GM23248 (cell line): ENCODE results near the gene CEP295NL. TPM values are rescaled to one million over a fixed set of nuclear protein-coding genes. Genes with fewer than 3 reads are reported as not detected.
A peak's percentile ranks its signal among the peaks of the same experiment; 100 is the strongest.

Experiments
- DNase-seq: peaks from one replicate; pipeline ENCODE4 v3.0.0-alpha.2; 2015
- H2AFZ ChIP-seq: fragments of 200-600 bp; sonication (generic); 2 replicates; pipeline ENCODE4 v1.6.1; 2016; ENCODE audit warnings: antibody characterized with exemption
- H3F3A ChIP-seq: fragments of 200-600 bp; sonication (generic); 2 replicates; pipeline ENCODE4 v1.6.1; 2016; ENCODE audit warnings: mild to moderate bottlenecking, antibody characterized with exemption, mixed run types; ENCODE audit not compliant: insufficient read depth
- H3K27ac ChIP-seq: fragments of 200-600 bp; sonication (generic); 2 replicates; pipeline ENCODE4 v1.5.1; 2016; ENCODE audit warnings: mild to moderate bottlenecking
- H3K27me3 ChIP-seq: fragments of 200-600 bp; sonication (generic); replicated peaks from 2 replicates; pipeline ENCODE4 v1.6.1; 2016; ENCODE audit warnings: mild to moderate bottlenecking; ENCODE audit not compliant: insufficient read depth
- H3K36me3 ChIP-seq: fragments of 200-600 bp; sonication (generic); 2 replicates; pipeline ENCODE4 v1.6.1; 2016; ENCODE audit warnings: low read depth, mild to moderate bottlenecking
- H3K4me1 ChIP-seq: fragments of 200-600 bp; sonication (generic); 2 replicates; pipeline ENCODE4 v1.6.1; 2016; ENCODE audit warnings: mild to moderate bottlenecking; ENCODE audit not compliant: insufficient read depth
- H3K4me2 ChIP-seq: fragments of 200-600 bp; sonication (generic); one replicate; pipeline ENCODE4 v1.6.1; 2016; ENCODE audit warnings: mild to moderate bottlenecking; ENCODE audit not compliant: unreplicated experiment
- H3K4me3 ChIP-seq: fragments of 200-600 bp; sonication (generic); 2 replicates; pipeline ENCODE4 v1.5.1; 2016; ENCODE audit warnings: mild to moderate bottlenecking
- H3K79me2 ChIP-seq: fragments of 200-600 bp; sonication (generic); 2 replicates; pipeline ENCODE4 v1.6.1; 2016; ENCODE audit warnings: mild to moderate bottlenecking; ENCODE audit not compliant: insufficient read depth
- H3K9ac ChIP-seq: fragments of 200-600 bp; sonication (generic); 2 replicates; pipeline ENCODE4 v1.6.1; 2016; ENCODE audit warnings: mild to moderate bottlenecking
- H3K9me2 ChIP-seq: fragments of 200-600 bp; sonication (generic); 2 replicates; pipeline ENCODE4 v1.6.1; 2016; ENCODE audit warnings: mixed run types, mild to moderate bottlenecking, moderate library complexity; ENCODE audit not compliant: insufficient read depth
- H3K9me3 ChIP-seq: fragments of 200-600 bp; sonication (generic); one replicate; pipeline ENCODE4 v1.6.1; 2017; ENCODE audit warnings: low read depth
- H4K20me1 ChIP-seq: fragments of 200-600 bp; sonication (generic); 2 replicates; pipeline ENCODE4 v1.6.0; 2016; ENCODE audit not compliant: insufficient read depth
- EZH2 ChIP-seq: fragments of 200-600 bp; sonication (generic); IDR thresholded peaks from 2 replicates; pipeline ENCODE4 v1.6.1; 2018; ENCODE audit warnings: antibody characterized with exemption, mild to moderate bottlenecking; ENCODE audit not compliant: insufficient read depth, poor library complexity, severe bottlenecking
- EZH2phosphoT487 ChIP-seq: fragments of 200-600 bp; sonication (generic); IDR thresholded peaks from 2 replicates; pipeline ENCODE4 v1.6.1; 2018; ENCODE audit warnings: antibody characterized with exemption, moderate library complexity, mild to moderate bottlenecking, low read depth; ENCODE audit not compliant: insufficient read depth
- WGBS, 2 experiments: methylation state at CpG; one replicate each; pipeline ENCODE4 v1.1.6; 2015 to 2017; ENCODE audit warnings: low lambda C conversion rate in 2 of 2, low coverage in 1 of 2; ENCODE audit errors: missing lambda C conversion rate in 2 of 2; 5-methylcytosine and 5-hydroxymethylcytosine counted together
- in situ Hi-C: fragments of 300-500 bp; cut with MboI; formaldehyde crosslinking; loops from 2 replicates; pipeline ENCODE4 v1.15.0; 2020
- polyA plus RNA-seq: library from polyadenylated mRNA; unstranded; fragments of >200 nt; fragmentation: Nextera tagmentation; extraction: Ambion mirVana; gene quantifications from 2 replicates; pipeline ENCODE4 v1.2.1, GENCODE V29; 2016
- total RNA-seq: library from RNA; depleted of rRNA; stranded (reverse); fragments of >200 nt; shearing (Covaris generic); gene quantifications from 2 replicates; pipeline ENCODE4 v1.2.3, GENCODE V29; 2014

CEP295NL gene
- total and polyA plus RNA-seq, 2 experiments from 2014 or later: 0.11 to 0.14 TPM

DNA sequence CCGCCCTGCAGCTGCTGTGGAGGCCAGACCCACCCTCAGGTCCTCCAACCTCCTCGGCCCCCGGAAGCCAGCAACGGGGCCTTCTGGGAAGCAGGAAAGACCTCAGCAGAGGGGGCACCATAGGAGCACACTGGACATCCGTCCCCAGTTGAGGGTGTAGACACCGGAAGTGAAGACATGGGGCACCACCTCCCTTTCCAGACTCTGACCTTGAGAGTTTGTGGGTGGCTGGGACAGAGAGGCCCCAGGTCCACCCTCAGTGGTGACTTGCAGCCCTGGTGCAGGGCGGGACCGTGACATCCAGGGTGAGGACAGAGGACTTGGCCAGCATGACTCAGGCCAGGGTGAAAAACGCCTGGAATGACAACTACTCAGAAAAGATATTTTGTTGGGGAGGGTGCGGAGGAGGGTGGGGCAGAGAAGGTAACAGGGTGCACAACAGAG lies 19.9 kb downstream of the CEP295NL start:
- Histone ChIP-seq H3K9ac (peak overlapping the region; percentile 81), H2AFZ (peak overlapping the region; percentile 14), H3K27ac (peak overlapping the region; percentile 97), H3K27me3 (no peaks in the 10 kb centered on the region), H3K36me3 (no peaks in the 10 kb centered on the region), H3K9me2 (no peaks in the 10 kb centered on the region), H3K79me2 (peaks cover 85% of the 10 kb centered on the region), H3F3A (peaks cover 67% of the 10 kb centered on the region), H3K9me3 (no peaks in the 10 kb centered on the region), H3K4me2 (peak overlapping the region; percentile 76), H4K20me1 (no peaks in the 10 kb centered on the region), H3K4me1 (peaks cover 52% of the 10 kb centered on the region), H3K4me3 (peak overlapping the region; percentile 59)
- DNase-seq: peak; percentile 95
- TF ChIP-seq EZH2 (no peak), EZH2phosphoT487 (0 out of 2 replicates have a peak, but pooled peaks have one; percentile 40)
- WGBS, 2 experiments: 0 to 1% methylated on average over 10 of the region's 10 CpGs
- in situ Hi-C loops: no loop called here

DNA sequence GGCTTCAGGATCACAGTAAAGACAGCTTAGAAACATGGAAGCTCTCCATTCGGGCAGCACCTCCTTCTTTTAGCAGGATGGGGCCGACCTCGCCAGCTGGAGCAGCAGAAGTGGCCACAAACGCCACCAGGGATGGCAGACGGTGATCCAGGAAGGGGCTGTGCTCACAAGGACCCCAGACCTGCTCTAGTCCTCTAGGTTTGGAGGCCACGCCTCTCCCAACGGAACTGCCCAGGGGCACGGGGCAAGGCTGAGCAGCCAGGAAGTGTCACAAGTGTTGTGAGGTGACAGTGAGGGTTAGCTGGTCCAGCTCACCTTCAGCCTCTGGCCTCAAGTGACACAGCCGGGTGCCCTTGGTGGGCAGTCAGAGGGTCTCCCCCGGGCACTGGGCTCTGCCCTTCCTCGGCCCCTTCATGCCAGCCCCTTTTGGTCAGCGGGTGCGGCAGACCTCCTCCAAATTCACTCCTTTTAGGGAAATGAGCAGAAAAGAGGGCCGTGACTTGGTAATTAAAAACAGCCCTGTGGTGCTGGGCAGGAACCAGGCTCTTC lies 20.4 kb downstream of the CEP295NL start:
- Histone ChIP-seq H3F3A (peaks cover 67% of the 10 kb centered on the region), H3K27ac (peak overlapping the region; percentile 97), H3K79me2 (peaks cover 85% of the 10 kb centered on the region), H3K36me3 (no peaks in the 10 kb centered on the region), H3K9me2 (no peaks in the 10 kb centered on the region), H3K9me3 (no peaks in the 10 kb centered on the region), H3K4me2 (peak overlapping the region; percentile 76), H3K9ac (peak overlapping the region; percentile 81), H4K20me1 (no peaks in the 10 kb centered on the region), H3K27me3 (no peaks in the 10 kb centered on the region), H3K4me3 (peak overlapping the region; percentile 59), H2AFZ (peak overlapping the region; percentile 14), H3K4me1 (peaks cover 55% of the 10 kb centered on the region)
- TF ChIP-seq EZH2 (no peak), EZH2phosphoT487 (no peak)
- in situ Hi-C loops: no loop called here
- DNase-seq: peak; percentile 51
- 7 to 8% methylated on average over 14 of the region's 14 CpGs for WGBS, 2 experiments

DNA sequence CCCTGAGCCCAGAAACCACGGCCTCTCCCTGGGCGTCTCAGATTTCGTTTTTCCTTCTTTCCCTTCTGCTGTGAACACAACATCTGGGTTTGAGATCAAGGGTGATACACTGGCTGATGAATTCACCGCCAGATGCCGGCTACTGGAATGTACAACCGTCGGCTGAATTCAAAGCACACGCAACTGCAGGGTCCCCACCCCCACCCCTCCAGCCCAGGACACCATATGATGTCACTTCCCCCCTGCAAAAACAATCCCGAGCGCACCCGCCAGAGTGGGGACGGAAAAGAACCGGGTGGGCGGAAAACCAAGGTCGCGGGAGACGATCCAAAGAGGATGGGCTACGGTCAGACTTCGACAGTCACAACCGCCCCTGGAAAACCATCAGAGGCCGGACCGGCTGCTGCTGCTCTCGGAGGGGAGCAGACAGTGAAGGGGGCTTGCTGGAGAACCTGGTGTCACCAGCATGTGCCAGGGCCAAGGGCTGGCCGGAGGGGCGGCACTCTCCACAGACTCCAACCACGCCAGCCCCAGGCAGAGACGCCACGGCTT lies 23.3 kb downstream of the CEP295NL start:
- Histone ChIP-seq H3F3A (peaks cover 66% of the 10 kb centered on the region), H3K36me3 (no peaks in the 10 kb centered on the region), H3K27me3 (no peaks in the 10 kb centered on the region), H3K4me2 (peak overlapping the region; percentile 79), H3K79me2 (peaks cover 85% of the 10 kb centered on the region), H3K9me2 (no peaks in the 10 kb centered on the region), H2AFZ (no peak overlapping the region), H3K27ac (peak overlapping the region; percentile 81), H3K4me1 (peaks cover 51% of the 10 kb centered on the region), H3K9ac (peak overlapping the region; percentile 68), H3K9me3 (no peaks in the 10 kb centered on the region), H4K20me1 (no peaks in the 10 kb centered on the region), H3K4me3 (peak overlapping the region; percentile 40)
- WGBS, 2 experiments: 1 to 2% methylated on average over 27 to 28 of the region's 28 CpGs
- TF ChIP-seq EZH2phosphoT487 (peak; percentile 76; the same call in 1 of the 2 replicates), EZH2 (no peak)
- DNase-seq: peak; percentile 94
- in situ Hi-C loops: no loop called here

GRCh38 chr17:78878871-78879527 lies 24.0 kb downstream of the CEP295NL start:
- Histone ChIP-seq H3K4me2 (peak overlapping the region; percentile 79), H2AFZ (no peak overlapping the region), H3K9me2 (no peaks in the 10 kb centered on the region), H3K27ac (peak overlapping the region; percentile 81), H3K9me3 (no peaks in the 10 kb centered on the region), H3K36me3 (no peaks in the 10 kb centered on the region), H3F3A (peaks cover 66% of the 10 kb centered on the region), H3K79me2 (peaks cover 85% of the 10 kb centered on the region), H3K4me1 (peaks cover 44% of the 10 kb centered on the region), H3K27me3 (no peaks in the 10 kb centered on the region), H3K4me3 (peak overlapping the region; percentile 40), H3K9ac (peak overlapping the region; percentile 68), H4K20me1 (no peaks in the 10 kb centered on the region)
- peak; percentile 26 for DNase-seq
- TF ChIP-seq EZH2: no peak
- TF ChIP-seq EZH2phosphoT487: no peak
- in situ Hi-C loops: no loop called here
- 77 to 81% methylated on average over 14 of the region's 14 CpGs for WGBS, 2 experiments
